Measurements from ENCODE around the gene GNL3.

- no peak for TF ChIP-seq EZH2phosphoT487 (IDR thresholded peaks at IDR 0.05; ENCODE audit: borderline replicate concordance, low read depth, low read length)
- no peak for TF ChIP-seq CTCF (conservative IDR thresholded peaks at IDR 0.05; ENCODE audit: low read length)
These were observed 49.2 kb upstream of the GNL3 start for GRCh38 chr3:52636673-52637072.

Measured in OCI-LY7 (cell line).